Measurements from ENCODE around the gene CMIP.
A peak's percentile ranks its signal among the peaks of the same experiment; 100 is the strongest.

Gene CMIP

DNA sequence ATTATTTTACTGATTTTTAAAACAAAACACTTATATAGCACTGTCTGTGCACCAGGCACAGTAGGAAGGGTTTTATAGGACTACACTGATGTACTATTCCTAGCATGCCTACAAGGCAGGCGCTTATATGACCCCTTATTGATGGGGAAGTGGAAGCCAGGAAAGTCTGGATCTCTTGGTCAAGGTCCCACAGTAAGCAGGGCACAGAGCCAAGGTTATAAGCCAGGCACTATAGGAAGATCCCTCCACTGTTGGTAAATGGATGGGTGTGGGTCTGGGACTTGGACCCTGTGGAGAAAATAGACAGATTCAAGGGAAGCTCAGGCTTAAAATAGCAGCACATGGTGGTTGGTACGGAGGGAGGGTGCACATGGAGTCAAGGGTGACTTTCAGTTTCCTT, 275.4 kb downstream of the CMIP start:
- H3K9ac ChIP-seq (ENCODE audit: low read length): no peak overlapping the region
- no peak overlapping the region for H3K4me2 ChIP-seq (ENCODE audit: low read length)
- peak overlapping the region; percentile 66 for H3K18ac ChIP-seq (ENCODE audit: low read length)
- H3K79me1 ChIP-seq (ENCODE audit: low read length): peaks cover 50% of the 10 kb centered on the region
- H3K9me3 ChIP-seq (ENCODE audit: insufficient read depth, low read depth, low read length): no peaks in the 10 kb centered on the region
- no peaks in the 10 kb centered on the region for H3K36me3 ChIP-seq (ENCODE audit: control insufficient read depth in 1 of 2, insufficient read depth in 2 of 2, low read length in 2 of 2)
- peak overlapping the region; percentile 54 for H3K27ac ChIP-seq (ENCODE audit: low read depth, low read length)
- no peak overlapping the region for H3K4me3 ChIP-seq (ENCODE audit: low read depth, low read length)
- peak overlapping the region; percentile 18 for H2BK5ac ChIP-seq (ENCODE audit: low read depth, low read length, poor library complexity)
- peak overlapping the region; percentile 45 for H3K14ac ChIP-seq (ENCODE audit: low read length)
- H3K4ac ChIP-seq (ENCODE audit: low read depth, low read length): peak overlapping the region; percentile 0
- no peaks in the 10 kb centered on the region for H3K27me3 ChIP-seq (ENCODE audit: insufficient read depth, low read length)
- H4K12ac ChIP-seq (ENCODE audit: low read depth, low read length): no peak overlapping the region
- H2BK12ac ChIP-seq (ENCODE audit: low read length): peak overlapping the region; percentile 86
- no CpG with 5 or more reads among the region's 2 CpGs for WGBS (ENCODE audit: extremely low coverage, insufficient coverage, insufficient read length)
- no peak overlapping the region for H4K8ac ChIP-seq (ENCODE audit: low read depth, low read length)
- peaks cover 13 to 36% of the 10 kb centered on the region in 2 experiments for H3K4me1 ChIP-seq (ENCODE audit: control insufficient read depth in 1 of 2, insufficient read depth in 2 of 2, low read length in 2 of 2)
- peak overlapping the region; percentile 71 for H2AK5ac ChIP-seq (ENCODE audit: low read length)
- peak overlapping the region; percentile 63 for H4K91ac ChIP-seq (ENCODE audit: low read depth, low read length)
- H2BK120ac ChIP-seq (ENCODE audit: insufficient read depth, low read length, poor library complexity): peak overlapping the region; percentile 86
- peaks cover 4% of the 10 kb centered on the region for H3K79me2 ChIP-seq (ENCODE audit: control insufficient read depth, insufficient read depth, low read length, poor library complexity)
- H3K23ac ChIP-seq (ENCODE audit: low read length): no peak overlapping the region
- H2AFZ ChIP-seq (ENCODE audit: insufficient read depth, low read length, poor library complexity): no peak overlapping the region
- DNase-seq: no peak

DNA sequence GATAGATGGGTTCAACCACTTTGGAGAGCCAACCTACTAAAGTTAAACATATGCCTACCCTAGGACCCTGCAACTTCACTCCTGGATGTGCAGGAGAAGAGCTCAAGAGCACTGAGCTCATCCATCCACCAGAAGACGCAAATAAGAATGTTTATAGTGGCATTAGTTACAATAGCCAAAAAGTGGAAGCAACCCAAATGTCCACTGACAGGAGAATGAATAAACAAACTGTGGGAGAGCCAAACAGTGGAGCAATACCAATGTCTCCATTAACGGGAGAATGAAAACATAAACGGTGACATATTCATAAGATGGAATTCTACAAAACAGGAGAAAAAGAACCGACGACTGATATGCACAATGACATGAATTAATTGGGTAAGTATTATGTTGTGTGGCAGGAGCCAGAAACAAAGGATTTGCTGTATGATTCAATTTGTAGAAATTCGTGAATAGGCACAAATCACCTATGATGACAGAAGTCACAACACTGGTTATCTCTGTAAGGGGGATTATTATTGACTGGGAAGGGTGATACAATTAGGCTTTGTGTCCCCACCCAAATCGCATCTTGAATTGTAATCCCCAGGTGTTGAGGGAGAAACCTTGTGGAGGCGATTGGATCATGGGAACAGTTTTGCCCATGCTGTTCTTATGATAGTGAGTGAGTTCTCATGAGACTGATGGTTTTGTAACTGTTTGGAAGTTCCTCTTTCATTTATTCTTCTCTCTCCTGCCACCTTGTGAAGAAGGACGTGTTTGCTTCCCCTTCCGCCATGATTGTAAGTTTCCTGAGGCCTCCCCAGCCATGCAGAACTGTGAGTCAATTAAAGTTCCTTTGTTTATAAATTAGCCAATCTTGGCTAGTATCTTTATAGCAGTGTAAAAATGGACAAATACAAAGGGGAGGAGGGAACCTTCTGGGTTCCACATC, 276.6 kb downstream of the CMIP start:
- Histone ChIP-seq H3K4me3 (ENCODE audit: low read depth, low read length) (no peak overlapping the region), H3K4ac (ENCODE audit: low read depth, low read length) (no peak overlapping the region), H2BK120ac (ENCODE audit: insufficient read depth, low read length, poor library complexity) (peak overlapping the region; percentile 86), H2BK12ac (ENCODE audit: low read length) (peak overlapping the region; percentile 86), H3K27ac (ENCODE audit: low read depth, low read length) (no peak overlapping the region), H3K9ac (ENCODE audit: low read length) (no peak overlapping the region), H3K4me1 (ENCODE audit: control insufficient read depth in 1 of 2, insufficient read depth in 2 of 2, low read length in 2 of 2) (peaks cover 13 to 28% of the 10 kb centered on the region in 2 experiments), H4K12ac (ENCODE audit: low read depth, low read length) (no peak overlapping the region), H3K23ac (ENCODE audit: low read length) (no peak overlapping the region), H3K36me3 (ENCODE audit: control insufficient read depth in 1 of 2, insufficient read depth in 2 of 2, low read length in 2 of 2) (no peaks in the 10 kb centered on the region), H2AK5ac (ENCODE audit: low read length) (no peak overlapping the region), H4K91ac (ENCODE audit: low read depth, low read length) (peak overlapping the region; percentile 63), H4K8ac (ENCODE audit: low read depth, low read length) (no peak overlapping the region), H3K79me2 (ENCODE audit: control insufficient read depth, insufficient read depth, low read length, poor library complexity) (peaks cover 4% of the 10 kb centered on the region), H3K79me1 (ENCODE audit: low read length) (peaks cover 38% of the 10 kb centered on the region), H2BK5ac (ENCODE audit: low read depth, low read length, poor library complexity) (peak overlapping the region; percentile 18), H3K9me3 (ENCODE audit: insufficient read depth, low read depth, low read length) (no peaks in the 10 kb centered on the region), H3K18ac (ENCODE audit: low read length) (no peak overlapping the region), H2AFZ (ENCODE audit: insufficient read depth, low read length, poor library complexity) (no peak overlapping the region), H3K14ac (ENCODE audit: low read length) (peak overlapping the region; percentile 41), H3K27me3 (ENCODE audit: insufficient read depth, low read length) (no peaks in the 10 kb centered on the region), H3K4me2 (ENCODE audit: low read length) (no peak overlapping the region)
- no CpG with 5 or more reads among the region's 10 CpGs for WGBS (ENCODE audit: extremely low coverage, insufficient coverage, insufficient read length)
- no peak for DNase-seq

- Histone ChIP-seq H3K36me3 (ENCODE audit: control insufficient read depth in 1 of 2, insufficient read depth in 2 of 2, low read length in 2 of 2) (no peaks in the 10 kb centered on the region), H3K9ac (ENCODE audit: low read length) (no peak overlapping the region)
Observed at GRCh38 chr16:81723098-81723723, 278.6 kb downstream of the CMIP start.

DNA sequence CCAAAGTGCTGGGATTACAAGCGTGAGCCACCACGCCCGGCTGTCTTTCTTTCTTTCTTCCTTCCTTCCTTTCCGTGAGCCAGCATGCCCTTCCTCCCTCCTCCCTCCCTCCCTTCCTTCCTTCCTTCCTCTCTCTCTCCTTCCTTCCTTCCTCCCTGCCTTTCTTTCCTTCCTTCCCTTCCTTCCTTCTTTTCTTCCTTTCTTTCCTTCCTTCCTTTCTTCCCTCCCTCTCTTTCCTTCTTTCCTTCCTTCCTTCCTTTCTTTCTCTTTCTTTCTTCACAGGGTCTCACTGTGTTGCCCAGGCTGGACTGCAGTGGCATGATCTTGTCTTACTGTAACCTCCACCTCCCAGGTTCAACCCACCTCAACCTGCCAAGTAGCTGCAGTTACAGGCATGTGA, 283.8 kb downstream of the CMIP start:
- DNase-seq: no peak
- Histone ChIP-seq H3K36me3 (ENCODE audit: control insufficient read depth in 1 of 2, insufficient read depth in 2 of 2, low read length in 2 of 2) (no peaks in the 10 kb centered on the region), H2BK120ac (ENCODE audit: insufficient read depth, low read length, poor library complexity) (no peak overlapping the region), H3K4me3 (ENCODE audit: low read depth, low read length) (no peak overlapping the region), H3K9me3 (ENCODE audit: insufficient read depth, low read depth, low read length) (no peaks in the 10 kb centered on the region), H3K4me2 (ENCODE audit: low read length) (no peak overlapping the region), H3K23ac (ENCODE audit: low read length) (no peak overlapping the region), H3K79me2 (ENCODE audit: control insufficient read depth, insufficient read depth, low read length, poor library complexity) (no peaks in the 10 kb centered on the region), H3K18ac (ENCODE audit: low read length) (no peak overlapping the region), H2AFZ (ENCODE audit: insufficient read depth, low read length, poor library complexity) (no peak overlapping the region), H3K27ac (ENCODE audit: low read depth, low read length) (no peak overlapping the region), H3K79me1 (ENCODE audit: low read length) (peaks cover 11% of the 10 kb centered on the region), H3K9ac (ENCODE audit: low read length) (no peak overlapping the region), H2BK12ac (ENCODE audit: low read length) (no peak overlapping the region), H3K14ac (ENCODE audit: low read length) (no peak overlapping the region), H4K8ac (ENCODE audit: low read depth, low read length) (no peak overlapping the region), H4K91ac (ENCODE audit: low read depth, low read length) (peak overlapping the region; percentile 25), H2BK5ac (ENCODE audit: low read depth, low read length, poor library complexity) (no peak overlapping the region), H2AK5ac (ENCODE audit: low read length) (no peak overlapping the region), H4K12ac (ENCODE audit: low read depth, low read length) (no peak overlapping the region), H3K4me1 (ENCODE audit: control insufficient read depth in 1 of 2, insufficient read depth in 2 of 2, low read length in 2 of 2) (peaks cover 9 to 12% of the 10 kb centered on the region in 2 experiments), H3K27me3 (ENCODE audit: insufficient read depth, low read length) (no peaks in the 10 kb centered on the region), H3K4ac (ENCODE audit: low read depth, low read length) (no peak overlapping the region)
- WGBS (ENCODE audit: extremely low coverage, insufficient coverage, insufficient read length): no CpG with 5 or more reads among the region's 4 CpGs

More at GRCh38 chr16:81723098-81723723, 278.6 kb downstream of the CMIP start:
- Histone ChIP-seq H4K8ac (ENCODE audit: low read depth, low read length) (no peak overlapping the region), H2AFZ (ENCODE audit: insufficient read depth, low read length, poor library complexity) (no peak overlapping the region), H3K9me3 (ENCODE audit: insufficient read depth, low read depth, low read length) (no peaks in the 10 kb centered on the region), H3K27ac (ENCODE audit: low read depth, low read length) (no peak overlapping the region), H2AK5ac (ENCODE audit: low read length) (no peak overlapping the region), H3K4me1 (ENCODE audit: control insufficient read depth in 1 of 2, insufficient read depth in 2 of 2, low read length in 2 of 2) (peaks cover 8 to 17% of the 10 kb centered on the region in 2 experiments), H3K4ac (ENCODE audit: low read depth, low read length) (no peak overlapping the region), H2BK120ac (ENCODE audit: insufficient read depth, low read length, poor library complexity) (peak overlapping the region; percentile 13), H4K12ac (ENCODE audit: low read depth, low read length) (no peak overlapping the region), H3K79me2 (ENCODE audit: control insufficient read depth, insufficient read depth, low read length, poor library complexity) (peaks cover 2% of the 10 kb centered on the region), H3K4me2 (ENCODE audit: low read length) (no peak overlapping the region), H2BK5ac (ENCODE audit: low read depth, low read length, poor library complexity) (no peak overlapping the region), H3K27me3 (ENCODE audit: insufficient read depth, low read length) (no peaks in the 10 kb centered on the region), H2BK12ac (ENCODE audit: low read length) (peak overlapping the region; percentile 65), H4K91ac (ENCODE audit: low read depth, low read length) (peak overlapping the region; percentile 9), H3K18ac (ENCODE audit: low read length) (no peak overlapping the region), H3K23ac (ENCODE audit: low read length) (no peak overlapping the region), H3K14ac (ENCODE audit: low read length) (no peak overlapping the region), H3K4me3 (ENCODE audit: low read depth, low read length) (no peak overlapping the region), H3K79me1 (ENCODE audit: low read length) (peaks cover 24% of the 10 kb centered on the region)
- no CpG with 5 or more reads among the region's 8 CpGs for WGBS (ENCODE audit: extremely low coverage, insufficient coverage, insufficient read length)
- peak; percentile 42 to 94 for DNase-seq

Measured in trophoblast cell (in vitro differentiated cells and primary cell).